Upper lobe of left lung (tissue), 4 donors: ENCODE data around the gene IL13.

ENCODE experiments used
- CTCF ChIP-seq, 6 experiments: fragments of 450-650 bp in 4 of 6; fragments of 200-600 bp in 2 of 6; sonication (generic) in 2 of 6; IDR thresholded peaks; one replicate each; pipeline ENCODE4 v1.5.1; 2016 to 2019; ENCODE audit warnings: antibody characterized with exemption in 6 of 6
- POLR2AphosphoS5 ChIP-seq, 2 donors: sonication (generic); formaldehyde crosslinking; IDR thresholded peaks; one replicate each; pipeline ENCODE4 v1.5.1; 2017; ENCODE audit warnings: antibody characterized with exemption in 2 of 2

DNA sequence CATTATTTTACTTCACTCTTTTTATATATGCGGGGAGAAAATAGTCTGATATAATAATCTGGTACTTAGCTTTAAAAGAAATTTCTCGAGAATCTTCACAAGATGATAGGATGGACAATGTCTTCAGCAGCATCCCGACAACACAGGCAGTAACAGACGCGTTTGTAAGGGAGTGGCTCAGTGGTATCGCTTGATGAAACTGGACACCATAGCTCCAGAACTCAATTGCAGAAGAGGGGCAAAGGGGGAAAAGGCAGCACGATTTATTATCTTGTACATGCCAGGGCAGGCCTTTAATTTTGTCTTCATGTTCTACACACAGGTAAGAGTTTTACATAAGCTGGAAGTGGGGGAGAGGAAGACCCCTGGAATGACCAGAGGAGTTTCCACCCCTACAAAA, 31.5 kb downstream of the IL13 start:
- TF ChIP-seq CTCF (IDR thresholded peaks at IDR 0.05) (no peak), POLR2AphosphoS5 (IDR thresholded peaks at IDR 0.05) (no peak)
